Suprapubic skin (tissue), 4 donors: ENCODE data around the gene JOSD2.

Source experiments
- CTCF ChIP-seq, 2 donors: fragments of 200-600 bp in 1 of 2; fragments of 450-650 bp in 1 of 2; sonication (generic) in 1 of 2; IDR thresholded peaks; one replicate each; pipeline ENCODE4 v1.5.1; 2016 to 2019; ENCODE audit warnings: antibody characterized with exemption in 2 of 2, mild to moderate bottlenecking in 1 of 2, moderate library complexity in 1 of 2
- POLR2A ChIP-seq, 2 donors: fragments of 450-650 bp; IDR thresholded peaks; one replicate each; pipeline ENCODE4 v1.6.1; 2017; ENCODE audit warnings: antibody characterized with exemption in 2 of 2, mild to moderate bottlenecking in 2 of 2, moderate library complexity in 2 of 2
- POLR2AphosphoS5 ChIP-seq, 3 donors: sonication (generic); formaldehyde crosslinking; IDR thresholded peaks; one replicate each; pipeline ENCODE4 v1.6.1; 2017; ENCODE audit warnings: antibody characterized with exemption in 3 of 3

DNA sequence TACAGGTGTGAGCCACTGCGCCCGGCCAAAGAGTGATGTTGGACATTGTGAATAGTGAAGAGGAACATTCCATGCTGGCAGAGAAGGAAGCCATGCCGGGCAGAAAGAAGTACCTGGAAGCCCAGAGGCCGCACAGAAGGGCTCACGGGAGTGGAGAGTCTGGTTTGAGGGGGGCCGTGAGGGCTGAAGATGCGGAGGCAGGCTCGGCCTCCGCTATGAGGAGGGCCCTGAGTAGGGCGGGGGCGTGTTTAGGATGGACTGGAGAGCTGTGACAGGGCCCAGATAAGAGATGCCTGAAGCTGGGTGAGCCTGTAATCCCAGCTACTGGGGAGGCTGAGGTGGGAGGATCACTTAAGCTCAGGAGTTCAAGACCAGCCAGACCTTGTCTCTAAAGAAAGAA lies 1.6 kb downstream of the JOSD2 start:
- TF ChIP-seq POLR2A (IDR thresholded peaks at IDR 0.05) (no peak), CTCF (IDR thresholded peaks at IDR 0.05) (no peak), POLR2AphosphoS5 (IDR thresholded peaks at IDR 0.05) (no peak)
